ENCODE measurements around the gene LRP1.

LRP1 gene

GRCh38 chr12:57215065-57215464, 86.8 kb downstream of the LRP1 start:
- DNase-seq = no peak

GRCh38 chr12:57215668-57216013, 87.4 kb downstream of the LRP1 start:
- DNase-seq = no peak

- no peak for DNase-seq
These were observed 88.0 kb downstream of the LRP1 start, which contains the start of gene NXPH4 for GRCh38 chr12:57216014-57216911. Gene NXPH4, plus strand, starts transcription at chr12:57216794. Its CDS starts 176 bp downstream, at chr12:57216970.

- DNase-seq = no peak
These were observed 88.9 kb downstream of the LRP1 start for GRCh38 chr12:57216921-57217879.

GRCh38 chr12:57218030-57218853, 90.0 kb downstream of the LRP1 start:
- DNase-seq = no peak

- DNase-seq = no peak
These were observed 91.1 kb downstream of the LRP1 start for GRCh38 chr12:57219205-57219992.

- no peak for DNase-seq
These were observed 91.9 kb downstream of the LRP1 start for GRCh38 chr12:57219993-57220754.

- DNase-seq = no peak
These were observed 92.5 kb downstream of the LRP1 start for GRCh38 chr12:57220770-57221168.

- no peak for DNase-seq
These were observed 93.1 kb downstream of the LRP1 start for GRCh38 chr12:57221169-57221917.

GRCh38 chr12:57222286-57223190, 94.3 kb downstream of the LRP1 start:
- no peak for DNase-seq

GRCh38 chr12:57223191-57224165, 95.2 kb downstream of the LRP1 start:
- no peak for DNase-seq

GRCh38 chr12:57224278-57224972, 96.1 kb downstream of the LRP1 start:
- DNase-seq = no peak

- DNase-seq = no peak
These were observed 96.8 kb downstream of the LRP1 start for GRCh38 chr12:57224973-57225679.

GRCh38 chr12:57225680-57226210, 97.5 kb downstream of the LRP1 start:
- DNase-seq = no peak

GRCh38 chr12:57226588-57227314, 98.5 kb downstream of the LRP1 start:
- no peak for DNase-seq

Measured in amniotic stem cell (primary cell).